ENCODE results near the gene ADGRD2. TPM values are rescaled to one million over a fixed set of nuclear protein-coding genes. Genes with fewer than 3 reads are reported as not detected.

Gene ADGRD2
- total RNA-seq, 1 experiment from 2014 or later: 1.5 TPM

DNA sequence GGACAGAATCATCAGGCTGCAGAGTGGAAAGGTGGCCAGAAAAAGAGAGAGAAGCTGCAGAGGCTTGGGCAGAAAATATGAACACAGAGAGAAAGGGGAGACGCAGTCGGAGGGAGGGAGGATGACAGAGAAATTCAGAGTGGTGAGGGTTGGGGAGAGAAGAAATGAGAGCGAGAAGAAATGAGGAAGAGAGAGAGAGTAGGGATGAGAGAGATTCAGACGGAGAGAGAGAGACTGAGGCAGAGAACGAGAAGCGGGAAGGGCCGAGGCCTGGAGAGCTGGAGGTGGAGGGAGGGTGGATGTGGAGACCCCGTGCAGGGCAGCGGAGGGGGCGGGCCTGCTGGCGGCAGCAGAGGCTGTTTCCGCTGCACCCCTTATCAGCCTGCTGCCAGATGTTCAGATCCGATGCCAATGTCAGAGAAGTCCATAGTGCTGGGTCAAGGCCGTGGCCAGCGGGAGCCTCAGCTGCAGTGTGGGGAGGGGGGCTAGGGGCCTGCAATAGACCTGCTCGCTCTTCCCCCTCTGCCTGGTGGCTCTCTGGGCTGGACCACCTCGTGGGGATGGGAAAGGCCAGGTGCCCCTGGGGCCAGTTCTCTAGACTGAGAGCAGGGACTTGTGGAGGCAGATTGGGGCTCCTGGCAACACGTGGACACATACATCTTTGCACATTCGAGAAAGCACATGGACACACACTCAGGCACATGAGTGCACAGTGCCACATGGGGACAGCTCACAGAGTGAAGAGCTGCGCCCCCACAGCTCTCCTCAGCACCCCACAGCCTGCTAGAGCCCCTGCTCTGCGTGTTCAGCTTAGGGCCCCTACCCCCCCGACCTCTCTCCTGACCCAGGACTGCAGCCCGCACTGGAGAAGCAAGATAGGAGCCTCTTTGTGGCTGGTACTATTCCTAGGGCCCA is 61.9 kb downstream of the ADGRD2 start:
- H3K4me2 ChIP-seq (ENCODE audit: insufficient read depth, insufficient read length, low read length): no peak overlapping the region

More for the DNA sequence above, 61.9 kb downstream of the ADGRD2 start:
- no peak overlapping the region for H3K23ac ChIP-seq (ENCODE audit: insufficient read length, low read depth, low read length)
- H2BK20ac ChIP-seq (ENCODE audit: low read depth, low read length, poor library complexity, severe bottlenecking): no peak overlapping the region
- H2BK12ac ChIP-seq (ENCODE audit: insufficient read length, low read depth, low read length): no peak overlapping the region
- TF ChIP-seq, protein P1, sequence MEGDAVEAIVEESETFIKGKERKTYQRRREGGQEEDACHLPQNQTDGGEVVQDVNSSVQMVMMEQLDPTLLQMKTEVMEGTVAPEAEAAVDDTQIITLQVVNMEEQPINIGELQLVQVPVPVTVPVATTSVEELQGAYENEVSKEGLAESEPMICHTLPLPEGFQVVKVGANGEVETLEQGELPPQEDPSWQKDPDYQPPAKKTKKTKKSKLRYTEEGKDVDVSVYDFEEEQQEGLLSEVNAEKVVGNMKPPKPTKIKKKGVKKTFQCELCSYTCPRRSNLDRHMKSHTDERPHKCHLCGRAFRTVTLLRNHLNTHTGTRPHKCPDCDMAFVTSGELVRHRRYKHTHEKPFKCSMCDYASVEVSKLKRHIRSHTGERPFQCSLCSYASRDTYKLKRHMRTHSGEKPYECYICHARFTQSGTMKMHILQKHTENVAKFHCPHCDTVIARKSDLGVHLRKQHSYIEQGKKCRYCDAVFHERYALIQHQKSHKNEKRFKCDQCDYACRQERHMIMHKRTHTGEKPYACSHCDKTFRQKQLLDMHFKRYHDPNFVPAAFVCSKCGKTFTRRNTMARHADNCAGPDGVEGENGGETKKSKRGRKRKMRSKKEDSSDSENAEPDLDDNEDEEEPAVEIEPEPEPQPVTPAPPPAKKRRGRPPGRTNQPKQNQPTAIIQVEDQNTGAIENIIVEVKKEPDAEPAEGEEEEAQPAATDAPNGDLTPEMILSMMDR (conservative IDR thresholded peaks at IDR 0.05): no peak
- H4K5ac ChIP-seq (ENCODE audit: insufficient read length, low read depth, low read length): no peak overlapping the region
- H3K27me3 ChIP-seq (ENCODE audit: insufficient read depth, low read length): no peaks in the 10 kb centered on the region
- no peak overlapping the region for H2AFZ ChIP-seq (ENCODE audit: low read length)
- no peak overlapping the region for H4K91ac ChIP-seq (ENCODE audit: insufficient read length, low read depth, low read length)
- no peaks in the 10 kb centered on the region for H3K9me3 ChIP-seq (ENCODE audit: control insufficient read depth, low read depth, low read length)
- Mint-ChIP-seq H3K4me3 (peak overlapping the region in 1 of 2 experiments; percentile 22; a peak in 1 of 5 replicates), H3K9me3 (no peaks in the 10 kb centered on the region), H3K27me3 (ENCODE audit: low read depth) (peaks cover 2% of the 10 kb centered on the region), H3K4me1 (peaks cover 2 to 20% of the 10 kb centered on the region in 2 experiments; a peak in 3 of 4 replicates), H3K27ac (peak overlapping the region in 1 of 3 experiments; percentile 25; a peak in 1 of 7 replicates), H3K36me3 (ENCODE audit: insufficient read depth in 1 of 3, low read depth in 3 of 3) (0 out of 7 replicates have a peak, but pooled peaks cover 0 to 5% (median 2%) of the 10 kb centered on the region in 3 experiments)
- H3K9ac ChIP-seq (ENCODE audit: extremely low read depth, insufficient read length, low read length): no peak overlapping the region
- no peak overlapping the region for H3K4ac ChIP-seq (ENCODE audit: low read depth, low read length)
- no peak overlapping the region; the same call in 1 of the 2 replicates for H3K14ac ChIP-seq (ENCODE audit: insufficient read depth, low read length)
- H3T11ph ChIP-seq (ENCODE audit: low read length): no peak overlapping the region
- H4K20me1 ChIP-seq (ENCODE audit: control insufficient read depth, insufficient read depth, insufficient read length): no peaks in the 10 kb centered on the region
- H2BK120ac ChIP-seq (ENCODE audit: low read depth, low read length, poor library complexity, severe bottlenecking): no peak overlapping the region
- no peak overlapping the region for H3K18ac ChIP-seq (ENCODE audit: insufficient read length, low read depth, low read length)
- no peaks in the 10 kb centered on the region for H3K23me2 ChIP-seq (ENCODE audit: insufficient read length, low read depth, low read length, poor library complexity, severe bottlenecking)
- no peaks in the 10 kb centered on the region for H3K4me1 ChIP-seq (ENCODE audit: insufficient read depth, low read length)
- H2AK5ac ChIP-seq (ENCODE audit: insufficient read length, low read length): no peak overlapping the region
- no peaks in the 10 kb centered on the region for H3K79me2 ChIP-seq (ENCODE audit: insufficient read depth, low read length)
- no peak overlapping the region for H4K8ac ChIP-seq (replicated peaks; ENCODE audit: insufficient read length, low read depth, low read length)
- whole genome bisulfite sequencing (ENCODE audit: extremely low coverage, insufficient read length, low lambda C conversion rate): 100% methylated on average over 2 of the region's 23 CpGs
- no peaks in the 10 kb centered on the region for H3K79me1 ChIP-seq (ENCODE audit: insufficient read depth, low read depth, low read length, poor library complexity, severe bottlenecking)
- H2BK5ac ChIP-seq (ENCODE audit: insufficient read length, low read length): no peak overlapping the region
- H2BK15ac ChIP-seq (ENCODE audit: low read depth, low read length): no peak overlapping the region
- peak; percentile 28 for DNase-seq
- H3K27ac ChIP-seq (ENCODE audit: insufficient read length, low read depth, low read length): no peak overlapping the region
- H3K56ac ChIP-seq (ENCODE audit: insufficient read length, low read depth, low read length): no peak overlapping the region

Measured in H9 (cell line).